ENCODE data around the gene USP3. TPM values are rescaled to one million over a fixed set of nuclear protein-coding genes. Genes with fewer than 3 reads are reported as not detected.

Gene USP3
- total and polyA plus RNA-seq, 2 of the 13 experiments (the other 11 are each of a cell fraction or from before 2014, with no cell fraction given), result 14.3 to 61.2 TPM

GRCh38 chr15:63600616-63601025, 96.2 kb downstream of the USP3 start (continued):
- TF ChIP-seq, protein P1, sequence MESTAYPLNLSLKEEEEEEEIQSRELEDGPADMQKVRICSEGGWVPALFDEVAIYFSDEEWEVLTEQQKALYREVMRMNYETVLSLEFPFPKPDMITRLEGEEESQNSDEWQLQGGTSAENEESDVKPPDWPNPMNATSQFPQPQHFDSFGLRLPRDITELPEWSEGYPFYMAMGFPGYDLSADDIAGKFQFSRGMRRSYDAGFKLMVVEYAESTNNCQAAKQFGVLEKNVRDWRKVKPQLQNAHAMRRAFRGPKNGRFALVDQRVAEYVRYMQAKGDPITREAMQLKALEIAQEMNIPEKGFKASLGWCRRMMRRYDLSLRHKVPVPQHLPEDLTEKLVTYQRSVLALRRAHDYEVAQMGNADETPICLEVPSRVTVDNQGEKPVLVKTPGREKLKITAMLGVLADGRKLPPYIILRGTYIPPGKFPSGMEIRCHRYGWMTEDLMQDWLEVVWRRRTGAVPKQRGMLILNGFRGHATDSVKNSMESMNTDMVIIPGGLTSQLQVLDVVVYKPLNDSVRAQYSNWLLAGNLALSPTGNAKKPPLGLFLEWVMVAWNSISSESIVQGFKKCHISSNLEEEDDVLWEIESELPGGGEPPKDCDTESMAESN (CRISPR knock-in tag; conservative IDR thresholded peaks at IDR 0.05), result 0 out of 2 replicates have a peak, but pooled peaks have one; percentile 54
- TF ChIP-seq SNAI1 (CRISPR knock-in tag; IDR thresholded peaks at IDR 0.05; ENCODE audit: borderline replicate concordance) (no peak), ZNF615 (CRISPR knock-in tag; IDR thresholded peaks at IDR 0.05; ENCODE audit: borderline replicate concordance) (no peak), ZNF788 (CRISPR knock-in tag; IDR thresholded peaks at IDR 0.05; ENCODE audit: borderline replicate concordance) (no peak; the same call in 1 of the 2 replicates), MNT (IDR thresholded peaks at IDR 0.05) (peak; percentile 40; the same call in 1 of the 2 replicates), KDM6A (CRISPR knock-in tag; IDR thresholded peaks at IDR 0.05; ENCODE audit: low read depth) (no peak), TOE1 (CRISPR knock-in tag; IDR thresholded peaks at IDR 0.05) (no peak; the same call in 1 of the 2 replicates), HNRNPH1 (optimal IDR thresholded peaks at IDR 0.05; ENCODE audit: low read depth, low read length) (no peak), ZC3H4 (CRISPR knock-in tag; IDR thresholded peaks at IDR 0.05; ENCODE audit: borderline replicate concordance) (no peak), HNRNPK (IDR thresholded peaks at IDR 0.05; ENCODE audit: low read depth, low read length, poor library complexity, severe bottlenecking) (no peak), SRY (CRISPR knock-in tag; IDR thresholded peaks at IDR 0.05) (peak; percentile 98), ZNF513 (CRISPR knock-in tag; conservative IDR thresholded peaks at IDR 0.05) (no peak), EED (CRISPR knock-in tag; IDR thresholded peaks at IDR 0.05) (no peak), ZFP36L1 (CRISPR knock-in tag; IDR thresholded peaks at IDR 0.05) (no peak)
- TF ChIP-seq, protein P2, sequence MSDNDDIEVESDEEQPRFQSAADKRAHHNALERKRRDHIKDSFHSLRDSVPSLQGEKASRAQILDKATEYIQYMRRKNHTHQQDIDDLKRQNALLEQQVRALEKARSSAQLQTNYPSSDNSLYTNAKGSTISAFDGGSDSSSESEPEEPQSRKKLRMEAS (IDR thresholded peaks at IDR 0.05), result peak; percentile 97
- TF ChIP-seq, protein P3, sequence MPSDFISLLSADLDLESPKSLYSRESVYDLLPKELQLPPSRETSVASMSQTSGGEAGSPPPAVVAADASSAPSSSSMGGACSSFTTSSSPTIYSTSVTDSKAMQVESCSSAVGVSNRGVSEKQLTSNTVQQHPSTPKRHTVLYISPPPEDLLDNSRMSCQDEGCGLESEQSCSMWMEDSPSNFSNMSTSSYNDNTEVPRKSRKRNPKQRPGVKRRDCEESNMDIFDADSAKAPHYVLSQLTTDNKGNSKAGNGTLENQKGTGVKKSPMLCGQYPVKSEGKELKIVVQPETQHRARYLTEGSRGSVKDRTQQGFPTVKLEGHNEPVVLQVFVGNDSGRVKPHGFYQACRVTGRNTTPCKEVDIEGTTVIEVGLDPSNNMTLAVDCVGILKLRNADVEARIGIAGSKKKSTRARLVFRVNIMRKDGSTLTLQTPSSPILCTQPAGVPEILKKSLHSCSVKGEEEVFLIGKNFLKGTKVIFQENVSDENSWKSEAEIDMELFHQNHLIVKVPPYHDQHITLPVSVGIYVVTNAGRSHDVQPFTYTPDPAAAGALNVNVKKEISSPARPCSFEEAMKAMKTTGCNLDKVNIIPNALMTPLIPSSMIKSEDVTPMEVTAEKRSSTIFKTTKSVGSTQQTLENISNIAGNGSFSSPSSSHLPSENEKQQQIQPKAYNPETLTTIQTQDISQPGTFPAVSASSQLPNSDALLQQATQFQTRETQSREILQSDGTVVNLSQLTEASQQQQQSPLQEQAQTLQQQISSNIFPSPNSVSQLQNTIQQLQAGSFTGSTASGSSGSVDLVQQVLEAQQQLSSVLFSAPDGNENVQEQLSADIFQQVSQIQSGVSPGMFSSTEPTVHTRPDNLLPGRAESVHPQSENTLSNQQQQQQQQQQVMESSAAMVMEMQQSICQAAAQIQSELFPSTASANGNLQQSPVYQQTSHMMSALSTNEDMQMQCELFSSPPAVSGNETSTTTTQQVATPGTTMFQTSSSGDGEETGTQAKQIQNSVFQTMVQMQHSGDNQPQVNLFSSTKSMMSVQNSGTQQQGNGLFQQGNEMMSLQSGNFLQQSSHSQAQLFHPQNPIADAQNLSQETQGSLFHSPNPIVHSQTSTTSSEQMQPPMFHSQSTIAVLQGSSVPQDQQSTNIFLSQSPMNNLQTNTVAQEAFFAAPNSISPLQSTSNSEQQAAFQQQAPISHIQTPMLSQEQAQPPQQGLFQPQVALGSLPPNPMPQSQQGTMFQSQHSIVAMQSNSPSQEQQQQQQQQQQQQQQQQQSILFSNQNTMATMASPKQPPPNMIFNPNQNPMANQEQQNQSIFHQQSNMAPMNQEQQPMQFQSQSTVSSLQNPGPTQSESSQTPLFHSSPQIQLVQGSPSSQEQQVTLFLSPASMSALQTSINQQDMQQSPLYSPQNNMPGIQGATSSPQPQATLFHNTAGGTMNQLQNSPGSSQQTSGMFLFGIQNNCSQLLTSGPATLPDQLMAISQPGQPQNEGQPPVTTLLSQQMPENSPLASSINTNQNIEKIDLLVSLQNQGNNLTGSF (CRISPR knock-in tag; IDR thresholded peaks at IDR 0.05), result peak; percentile 66
- TF ChIP-seq, protein P4, sequence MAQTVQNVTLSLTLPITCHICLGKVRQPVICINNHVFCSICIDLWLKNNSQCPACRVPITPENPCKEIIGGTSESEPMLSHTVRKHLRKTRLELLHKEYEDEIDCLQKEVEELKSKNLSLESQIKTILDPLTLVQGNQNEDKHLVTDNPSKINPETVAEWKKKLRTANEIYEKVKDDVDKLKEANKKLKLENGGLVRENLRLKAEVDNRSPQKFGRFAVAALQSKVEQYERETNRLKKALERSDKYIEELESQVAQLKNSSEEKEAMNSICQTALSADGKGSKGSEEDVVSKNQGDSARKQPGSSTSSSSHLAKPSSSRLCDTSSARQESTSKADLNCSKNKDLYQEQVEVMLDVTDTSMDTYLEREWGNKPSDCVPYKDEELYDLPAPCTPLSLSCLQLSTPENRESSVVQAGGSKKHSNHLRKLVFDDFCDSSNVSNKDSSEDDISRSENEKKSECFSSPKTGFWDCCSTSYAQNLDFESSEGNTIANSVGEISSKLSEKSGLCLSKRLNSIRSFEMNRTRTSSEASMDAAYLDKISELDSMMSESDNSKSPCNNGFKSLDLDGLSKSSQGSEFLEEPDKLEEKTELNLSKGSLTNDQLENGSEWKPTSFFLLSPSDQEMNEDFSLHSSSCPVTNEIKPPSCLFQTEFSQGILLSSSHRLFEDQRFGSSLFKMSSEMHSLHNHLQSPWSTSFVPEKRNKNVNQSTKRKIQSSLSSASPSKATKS (CRISPR knock-in tag; IDR thresholded peaks at IDR 0.05), result no peak

Measured in HepG2 (cell line).